Forelimb muscle (tissue), 1 donor: ENCODE results near the gene IL17RD. TPM values are rescaled to one million over a fixed set of nuclear protein-coding genes. Genes with fewer than 3 reads are reported as not detected.

Experiments used
- DNase-seq: peaks from one replicate; pipeline ENCODE4 v3.0.0-alpha.2; 2013; ENCODE audit warnings: low read depth
- polyA plus RNA-seq: library from polyadenylated mRNA; unstranded; fragments of 120-200 nt; gene quantifications from one replicate; pipeline ENCODE4 v1.2.1, GENCODE V29; 2013; ENCODE audit not compliant: insufficient read length

IL17RD gene
- polyA plus RNA-seq, 1 donor: 22.1 TPM

- no peak for DNase-seq
These were observed 99.6 kb downstream of the IL17RD start for GRCh38 chr3:57065588-57065987.

GRCh38 chr3:57064572-57064971, 100.6 kb downstream of the IL17RD start:
- no peak for DNase-seq

GRCh38 chr3:57064001-57064400, 101.2 kb downstream of the IL17RD start:
- no peak for DNase-seq

GRCh38 chr3:57063032-57063431, 102.1 kb downstream of the IL17RD start:
- no peak for DNase-seq

- DNase-seq: no peak
These were observed 103.0 kb downstream of the IL17RD start for GRCh38 chr3:57062101-57062631.

- DNase-seq: no peak
These were observed 103.6 kb downstream of the IL17RD start for GRCh38 chr3:57061556-57061955.

GRCh38 chr3:57060089-57060821, 104.9 kb downstream of the IL17RD start, which contains the start of gene SPATA12:
Gene SPATA12, plus strand, starts transcription at chr3:57060664. Its CDS starts 13,031 bp downstream, at chr3:57073695.
- no peak for DNase-seq

GRCh38 chr3:57059411-57059810, 105.7 kb downstream of the IL17RD start:
- DNase-seq: no peak

- no peak for DNase-seq
These were observed 107.8 kb downstream of the IL17RD start for GRCh38 chr3:57057351-57057750.

- DNase-seq: no peak
These were observed 112.0 kb downstream of the IL17RD start for GRCh38 chr3:57053122-57053521.

GRCh38 chr3:57052662-57053061, 112.5 kb downstream of the IL17RD start:
- DNase-seq: no peak

GRCh38 chr3:57048728-57049127, 116.4 kb downstream of the IL17RD start:
- no peak for DNase-seq

- DNase-seq: peak; percentile 97
These were observed 117.0 kb downstream of the IL17RD start for GRCh38 chr3:57048052-57048671.

- no peak for DNase-seq
These were observed 118.9 kb downstream of the IL17RD start for GRCh38 chr3:57046101-57046765.

- DNase-seq: no peak
These were observed 121.6 kb downstream of the IL17RD start for GRCh38 chr3:57043518-57043917.

GRCh38 chr3:57041674-57042073, 123.5 kb downstream of the IL17RD start:
- no peak for DNase-seq

Other genes with a start within 250 kb of the IL17RD start
- 0.05 TPM for gene SPATA12, start 104.7 kb downstream of the IL17RD start, polyA plus RNA-seq
- 1.6 TPM for gene HESX1, start 34.6 kb upstream of the IL17RD start, polyA plus RNA-seq
- gene APPL1, start 62.4 kb upstream of the IL17RD start, polyA plus RNA-seq: 36.2 TPM
- gene ASB14, start 127.3 kb upstream of the IL17RD start, polyA plus RNA-seq: 0.89 TPM